Measurements from ENCODE around the gene NUBPL. TPM values are rescaled to one million over a fixed set of nuclear protein-coding genes. Genes with fewer than 3 reads are reported as not detected.

The NUBPL gene
- total RNA-seq, result 10 to 100 TPM; 12.0 to 14.2 (median 12.1) TPM

- H3K27me3 Mint-ChIP-seq (ENCODE audit: low read depth), result peaks cover 12% of the 10 kb centered on the region
- DNase-seq (peak; percentile 97), ATAC-seq (peak; percentile 96 to 98)
- H3K4me1 Mint-ChIP-seq (ENCODE audit: low read depth), result peaks cover 23% of the 10 kb centered on the region
- H3K9me3 Mint-ChIP-seq, result no peaks in the 10 kb centered on the region
- no peaks in the 10 kb centered on the region for H3K36me3 Mint-ChIP-seq (ENCODE audit: insufficient read depth)
- peak within 1 kb of the TSS; percentile 96 for H3K4me3 Mint-ChIP-seq
Observed at GRCh38 chr14:31561155-31561846, at the start of gene NUBPL. Gene NUBPL, plus strand, starts transcription at chr14:31561404. Its CDS starts 36 bp downstream, at chr14:31561440.

GRCh38 chr14:31527087-31527486, 34.1 kb upstream of the NUBPL start:
- Mint-ChIP-seq H3K4me1 (ENCODE audit: low read depth) (no peaks in the 10 kb centered on the region), H3K9me3 (no peaks in the 10 kb centered on the region), H3K36me3 (ENCODE audit: insufficient read depth) (no peaks in the 10 kb centered on the region), H3K4me3 (no peak overlapping the region), H3K27me3 (ENCODE audit: low read depth) (peaks cover 3% of the 10 kb centered on the region)
- no peak for ATAC-seq
- no peak for DNase-seq

- Mint-ChIP-seq H3K36me3 (ENCODE audit: insufficient read depth) (no peaks in the 10 kb centered on the region), H3K9me3 (no peaks in the 10 kb centered on the region), H3K27me3 (ENCODE audit: low read depth) (peaks cover 5% of the 10 kb centered on the region), H3K4me3 (no peak overlapping the region), H3K4me1 (ENCODE audit: low read depth) (no peaks in the 10 kb centered on the region)
- no peak for DNase-seq
- ATAC-seq, result no peak
Observed at GRCh38 chr14:31527546-31527945, 33.7 kb upstream of the NUBPL start.

GRCh38 chr14:31529053-31529452, 32.2 kb upstream of the NUBPL start:
- Mint-ChIP-seq H3K27me3 (ENCODE audit: low read depth) (peaks cover 4% of the 10 kb centered on the region), H3K4me3 (no peak overlapping the region), H3K36me3 (ENCODE audit: insufficient read depth) (no peaks in the 10 kb centered on the region), H3K9me3 (no peaks in the 10 kb centered on the region), H3K4me1 (ENCODE audit: low read depth) (no peaks in the 10 kb centered on the region)
- DNase-seq (no peak), ATAC-seq (no peak)

GRCh38 chr14:31530136-31530535, 31.1 kb upstream of the NUBPL start:
- no peaks in the 10 kb centered on the region for H3K4me1 Mint-ChIP-seq (ENCODE audit: low read depth)
- no peak overlapping the region for H3K4me3 Mint-ChIP-seq
- ATAC-seq (no peak), DNase-seq (no peak)
- H3K9me3 Mint-ChIP-seq, result no peaks in the 10 kb centered on the region
- no peaks in the 10 kb centered on the region for H3K36me3 Mint-ChIP-seq (ENCODE audit: insufficient read depth)
- H3K27me3 Mint-ChIP-seq (ENCODE audit: low read depth), result peaks cover 4% of the 10 kb centered on the region

GRCh38 chr14:31536201-31536960, 24.8 kb upstream of the NUBPL start:
- no peaks in the 10 kb centered on the region for H3K4me1 Mint-ChIP-seq (ENCODE audit: low read depth)
- H3K9me3 Mint-ChIP-seq, result no peaks in the 10 kb centered on the region
- ATAC-seq (no peak), DNase-seq (no peak)
- H3K36me3 Mint-ChIP-seq (ENCODE audit: insufficient read depth), result no peaks in the 10 kb centered on the region
- H3K27me3 Mint-ChIP-seq (ENCODE audit: low read depth), result peaks cover 13% of the 10 kb centered on the region
- no peak overlapping the region for H3K4me3 Mint-ChIP-seq

- Mint-ChIP-seq H3K4me3 (no peak overlapping the region), H3K4me1 (ENCODE audit: low read depth) (no peaks in the 10 kb centered on the region), H3K36me3 (ENCODE audit: insufficient read depth) (no peaks in the 10 kb centered on the region), H3K9me3 (no peaks in the 10 kb centered on the region), H3K27me3 (ENCODE audit: low read depth) (peaks cover 12% of the 10 kb centered on the region)
- no peak for DNase-seq
- ATAC-seq, result no peak
Observed at GRCh38 chr14:31541702-31542101, 19.5 kb upstream of the NUBPL start.

- DNase-seq (no peak), ATAC-seq (no peak)
- Mint-ChIP-seq H3K4me3 (no peak overlapping the region), H3K27me3 (ENCODE audit: low read depth) (peaks cover 8% of the 10 kb centered on the region), H3K9me3 (no peaks in the 10 kb centered on the region), H3K4me1 (ENCODE audit: low read depth) (no peaks in the 10 kb centered on the region), H3K36me3 (ENCODE audit: insufficient read depth) (no peaks in the 10 kb centered on the region)
Observed at GRCh38 chr14:31543969-31544799, 17.0 kb upstream of the NUBPL start.

GRCh38 chr14:31544816-31545215, 16.4 kb upstream of the NUBPL start:
- Mint-ChIP-seq H3K9me3 (no peaks in the 10 kb centered on the region), H3K4me1 (ENCODE audit: low read depth) (no peaks in the 10 kb centered on the region), H3K27me3 (ENCODE audit: low read depth) (peaks cover 9% of the 10 kb centered on the region), H3K4me3 (no peak overlapping the region), H3K36me3 (ENCODE audit: insufficient read depth) (no peaks in the 10 kb centered on the region)
- DNase-seq (no peak), ATAC-seq (no peak)

- Mint-ChIP-seq H3K27me3 (ENCODE audit: low read depth) (peaks cover 15% of the 10 kb centered on the region), H3K4me3 (no peak overlapping the region), H3K36me3 (ENCODE audit: insufficient read depth) (no peaks in the 10 kb centered on the region), H3K4me1 (ENCODE audit: low read depth) (no peaks in the 10 kb centered on the region), H3K9me3 (no peaks in the 10 kb centered on the region)
- ATAC-seq, result no peak
- DNase-seq, result no peak
Observed at GRCh38 chr14:31545328-31545727, 15.9 kb upstream of the NUBPL start.

- Mint-ChIP-seq H3K4me3 (no peak overlapping the region), H3K9me3 (no peaks in the 10 kb centered on the region), H3K36me3 (ENCODE audit: insufficient read depth) (no peaks in the 10 kb centered on the region), H3K4me1 (ENCODE audit: low read depth) (no peaks in the 10 kb centered on the region), H3K27me3 (ENCODE audit: low read depth) (peaks cover 30% of the 10 kb centered on the region)
- ATAC-seq (no peak), DNase-seq (no peak)
Observed at GRCh38 chr14:31549817-31550216, 11.4 kb upstream of the NUBPL start.

GRCh38 chr14:31550589-31550988, 10.6 kb upstream of the NUBPL start:
- H3K4me3 Mint-ChIP-seq, result no peak overlapping the region
- peaks cover 35% of the 10 kb centered on the region for H3K27me3 Mint-ChIP-seq (ENCODE audit: low read depth)
- H3K36me3 Mint-ChIP-seq (ENCODE audit: insufficient read depth), result no peaks in the 10 kb centered on the region
- H3K4me1 Mint-ChIP-seq (ENCODE audit: low read depth), result no peaks in the 10 kb centered on the region
- DNase-seq (no peak), ATAC-seq (no peak)
- no peaks in the 10 kb centered on the region for H3K9me3 Mint-ChIP-seq

- ATAC-seq, result no peak
- Mint-ChIP-seq H3K4me1 (ENCODE audit: low read depth) (peaks cover 10% of the 10 kb centered on the region), H3K36me3 (ENCODE audit: insufficient read depth) (no peaks in the 10 kb centered on the region), H3K4me3 (no peak overlapping the region), H3K9me3 (no peaks in the 10 kb centered on the region), H3K27me3 (ENCODE audit: low read depth) (peaks cover 31% of the 10 kb centered on the region)
- DNase-seq, result no peak
Observed at GRCh38 chr14:31556191-31556590, 5.0 kb upstream of the NUBPL start.

- Mint-ChIP-seq H3K9me3 (no peaks in the 10 kb centered on the region), H3K4me3 (no peak overlapping the region), H3K4me1 (ENCODE audit: low read depth) (peaks cover 23% of the 10 kb centered on the region), H3K36me3 (ENCODE audit: insufficient read depth) (no peaks in the 10 kb centered on the region), H3K27me3 (ENCODE audit: low read depth) (peaks cover 22% of the 10 kb centered on the region)
- ATAC-seq, result no peak
- DNase-seq, result no peak
Observed at GRCh38 chr14:31559939-31560338, 1.3 kb upstream of the NUBPL start.
